H1 (cell line): ENCODE results near the gene RGS4.

Experiments used
- CHD2 ChIP-seq: IDR thresholded peaks from 2 replicates; pipeline ENCODE4 v1.6.1; 2012; ENCODE audit warnings: low read length, improper control_type of control experiment
- CTCF ChIP-seq, 3 experiments: IDR thresholded peaks; 1 replicate in 2 of 3; 2 replicates in 1 of 3; pipeline versions ENCODE4 v1.5.1 to v1.6.1; 2011; ENCODE audit warnings: low read length in 3 of 3, mild to moderate bottlenecking in 3 of 3, inconsistent platforms in 2 of 3, low read depth in 1 of 3, moderate library complexity in 1 of 3; ENCODE audit not compliant: insufficient read depth in 1 of 3; ENCODE audit errors: control extremely low read depth in 1 of 3
- EP300 ChIP-seq, 2 experiments: IDR thresholded peaks; 1 replicate in 1 of 2; 2 replicates in 1 of 2; pipeline ENCODE4 v1.6.1; 2011 to 2012; ENCODE audit warnings: low read depth in 2 of 2, low read length in 2 of 2, mild to moderate bottlenecking in 2 of 2, borderline replicate concordance in 1 of 2, inconsistent platforms in 1 of 2, moderate library complexity in 1 of 2
- EZH2 ChIP-seq: fragments of 200-600 bp; sonication (generic); IDR thresholded peaks from 2 replicates; pipeline ENCODE4 v1.7.1; 2012; ENCODE audit warnings: low read depth, mild to moderate bottlenecking, moderate library complexity, low read length, inconsistent platforms; ENCODE audit not compliant: severe bottlenecking
- FOSL1 ChIP-seq: IDR thresholded peaks from 2 replicates; pipeline ENCODE4 v1.6.1; 2011; ENCODE audit warnings: mild to moderate bottlenecking, low read depth, low read length, moderate library complexity; ENCODE audit not compliant: insufficient read depth
- GABPA ChIP-seq: IDR thresholded peaks from 2 replicates; pipeline ENCODE4 v1.6.1; 2011; ENCODE audit warnings: mild to moderate bottlenecking, low read length, moderate library complexity, borderline replicate concordance; ENCODE audit not compliant: insufficient read depth
- MAX ChIP-seq: IDR thresholded peaks from 2 replicates; pipeline ENCODE4 v1.6.1; 2012; ENCODE audit warnings: inconsistent platforms
- POLR2A ChIP-seq, 2 experiments: IDR thresholded peaks; 1 replicate in 1 of 2; 2 replicates in 1 of 2; pipeline ENCODE4 v1.6.1; 2011; ENCODE audit warnings: low read depth in 2 of 2, low read length in 2 of 2, mild to moderate bottlenecking in 2 of 2; ENCODE audit errors: control extremely low read depth in 1 of 2
- POLR2AphosphoS5 ChIP-seq: IDR thresholded peaks from 2 replicates; pipeline ENCODE4 v1.6.1; 2011; ENCODE audit warnings: low read depth, low read length
- RAD21 ChIP-seq, 2 experiments: IDR thresholded peaks in 1 of 2; conservative IDR thresholded peaks in 1 of 2; 2 replicates each; pipeline ENCODE4 v1.6.1; 2011; ENCODE audit warnings: low read depth in 2 of 2, low read length in 2 of 2, improper control_type of control experiment in 1 of 2, inconsistent platforms in 1 of 2, mild to moderate bottlenecking in 1 of 2, moderate library complexity in 1 of 2
- SUZ12 ChIP-seq: fragments of 200-600 bp; sonication (generic); IDR thresholded peaks from 2 replicates; pipeline ENCODE4 v1.6.1; 2012; ENCODE audit warnings: mild to moderate bottlenecking, inconsistent platforms, low read length, moderate library complexity, mixed read lengths
- TAF7 ChIP-seq: optimal IDR thresholded peaks from 2 replicates; pipeline ENCODE3; 2011; ENCODE audit warnings: low read depth, mild to moderate bottlenecking, inconsistent platforms, low read length, moderate library complexity, borderline replicate concordance
- USF2 ChIP-seq: IDR thresholded peaks from 2 replicates; pipeline ENCODE4 v1.6.1; 2011; ENCODE audit warnings: low read length, improper control_type of control experiment
- ZNF274 ChIP-seq: IDR thresholded peaks from 2 replicates; pipeline ENCODE4 v1.7.0; 2012; ENCODE audit warnings: low read length, borderline replicate concordance; ENCODE audit errors: extremely low read depth

GRCh38 chr1:163124812-163125211 is 55.7 kb downstream of the RGS4 start:
- TF ChIP-seq MAX (no peak), CHD2 (no peak), RAD21 (IDR thresholded peaks at IDR 0.05 in 1 of 2, conservative IDR thresholded peaks at IDR 0.05 in 1 of 2; ENCODE audit: low read depth in 2 of 2, low read length in 2 of 2) (no peak), CTCF (IDR thresholded peaks at IDR 0.05; ENCODE audit: control extremely low read depth in 1 of 3, insufficient read depth in 1 of 3, low read depth in 1 of 3, low read length in 3 of 3) (no peak), POLR2A (IDR thresholded peaks at IDR 0.05; ENCODE audit: control extremely low read depth in 1 of 2, low read depth in 2 of 2, low read length in 2 of 2) (no peak), EZH2 (no peak), ZNF274 (no peak), GABPA (no peak), FOSL1 (no peak), SUZ12 (no peak), USF2 (no peak), POLR2AphosphoS5 (no peak), EP300 (IDR thresholded peaks at IDR 0.05; ENCODE audit: borderline replicate concordance in 1 of 2, low read depth in 2 of 2, low read length in 2 of 2) (no peak), TAF7 (no peak)
